GM23248 (cell line): ENCODE results near the gene PREP. TPM values are rescaled to one million over a fixed set of nuclear protein-coding genes. Genes with fewer than 3 reads are reported as not detected.

Experiments
- DNase-seq: peaks from one replicate; pipeline ENCODE4 v3.0.0-alpha.2; 2015
- H2AFZ ChIP-seq: fragments of 200-600 bp; sonication (generic); 2 replicates; pipeline ENCODE4 v1.6.1; 2016; ENCODE audit warnings: antibody characterized with exemption
- H3F3A ChIP-seq: fragments of 200-600 bp; sonication (generic); 2 replicates; pipeline ENCODE4 v1.6.1; 2016; ENCODE audit warnings: mild to moderate bottlenecking, antibody characterized with exemption, mixed run types; ENCODE audit not compliant: insufficient read depth
- H3K27ac ChIP-seq: fragments of 200-600 bp; sonication (generic); 2 replicates; pipeline ENCODE4 v1.5.1; 2016; ENCODE audit warnings: mild to moderate bottlenecking
- H3K27me3 ChIP-seq: fragments of 200-600 bp; sonication (generic); replicated peaks from 2 replicates; pipeline ENCODE4 v1.6.1; 2016; ENCODE audit warnings: mild to moderate bottlenecking; ENCODE audit not compliant: insufficient read depth
- H3K36me3 ChIP-seq: fragments of 200-600 bp; sonication (generic); 2 replicates; pipeline ENCODE4 v1.6.1; 2016; ENCODE audit warnings: low read depth, mild to moderate bottlenecking
- H3K4me1 ChIP-seq: fragments of 200-600 bp; sonication (generic); 2 replicates; pipeline ENCODE4 v1.6.1; 2016; ENCODE audit warnings: mild to moderate bottlenecking; ENCODE audit not compliant: insufficient read depth
- H3K4me2 ChIP-seq: fragments of 200-600 bp; sonication (generic); one replicate; pipeline ENCODE4 v1.6.1; 2016; ENCODE audit warnings: mild to moderate bottlenecking; ENCODE audit not compliant: unreplicated experiment
- H3K4me3 ChIP-seq: fragments of 200-600 bp; sonication (generic); 2 replicates; pipeline ENCODE4 v1.5.1; 2016; ENCODE audit warnings: mild to moderate bottlenecking
- H3K79me2 ChIP-seq: fragments of 200-600 bp; sonication (generic); 2 replicates; pipeline ENCODE4 v1.6.1; 2016; ENCODE audit warnings: mild to moderate bottlenecking; ENCODE audit not compliant: insufficient read depth
- H3K9ac ChIP-seq: fragments of 200-600 bp; sonication (generic); 2 replicates; pipeline ENCODE4 v1.6.1; 2016; ENCODE audit warnings: mild to moderate bottlenecking
- H3K9me2 ChIP-seq: fragments of 200-600 bp; sonication (generic); 2 replicates; pipeline ENCODE4 v1.6.1; 2016; ENCODE audit warnings: mixed run types, mild to moderate bottlenecking, moderate library complexity; ENCODE audit not compliant: insufficient read depth
- H3K9me3 ChIP-seq: fragments of 200-600 bp; sonication (generic); one replicate; pipeline ENCODE4 v1.6.1; 2017; ENCODE audit warnings: low read depth
- H4K20me1 ChIP-seq: fragments of 200-600 bp; sonication (generic); 2 replicates; pipeline ENCODE4 v1.6.0; 2016; ENCODE audit not compliant: insufficient read depth
- EZH2 ChIP-seq: fragments of 200-600 bp; sonication (generic); IDR thresholded peaks from 2 replicates; pipeline ENCODE4 v1.6.1; 2018; ENCODE audit warnings: antibody characterized with exemption, mild to moderate bottlenecking; ENCODE audit not compliant: insufficient read depth, poor library complexity, severe bottlenecking
- EZH2phosphoT487 ChIP-seq: fragments of 200-600 bp; sonication (generic); IDR thresholded peaks from 2 replicates; pipeline ENCODE4 v1.6.1; 2018; ENCODE audit warnings: antibody characterized with exemption, moderate library complexity, mild to moderate bottlenecking, low read depth; ENCODE audit not compliant: insufficient read depth
- WGBS, 2 experiments: methylation state at CpG; one replicate each; pipeline ENCODE4 v1.1.6; 2015 to 2017; ENCODE audit warnings: low lambda C conversion rate in 2 of 2, low coverage in 1 of 2; ENCODE audit errors: missing lambda C conversion rate in 2 of 2; 5-methylcytosine and 5-hydroxymethylcytosine counted together
- in situ Hi-C: fragments of 300-500 bp; cut with MboI; formaldehyde crosslinking; loops from 2 replicates; pipeline ENCODE4 v1.15.0; 2020
- polyA plus RNA-seq: library from polyadenylated mRNA; unstranded; fragments of >200 nt; fragmentation: Nextera tagmentation; extraction: Ambion mirVana; gene quantifications from 2 replicates; pipeline ENCODE4 v1.2.1, GENCODE V29; 2016
- total RNA-seq: library from RNA; depleted of rRNA; stranded (reverse); fragments of >200 nt; shearing (Covaris generic); gene quantifications from 2 replicates; pipeline ENCODE4 v1.2.3, GENCODE V29; 2014

PREP gene
- total and polyA plus RNA-seq, 2 experiments from 2014 or later = 18.9 to 37.9 TPM

DNA sequence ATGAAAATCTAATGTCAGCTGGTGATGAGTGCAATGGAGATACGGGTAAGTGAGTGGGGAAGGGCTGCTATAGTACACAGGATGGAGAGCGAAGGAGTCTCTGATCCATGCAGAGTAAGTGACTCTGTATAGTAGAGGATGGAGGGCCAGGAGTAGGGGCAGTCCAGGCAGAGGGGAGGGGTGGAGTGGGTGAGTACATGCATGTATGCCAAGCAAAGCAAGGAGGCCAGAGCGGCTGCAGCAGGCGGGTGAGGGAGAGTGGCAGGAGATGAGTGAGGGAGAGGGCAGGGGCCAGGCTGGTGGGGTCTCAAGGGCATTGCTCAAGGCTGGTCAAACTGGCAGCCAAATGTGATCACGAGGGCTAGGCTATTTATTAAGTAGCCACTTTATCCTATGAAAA is 94.0 kb downstream of the PREP start:
- in situ Hi-C loops = no loop called here
- no peaks in the 10 kb centered on the region for H4K20me1 ChIP-seq
- H3F3A ChIP-seq = no peaks in the 10 kb centered on the region
- H3K79me2 ChIP-seq = no peaks in the 10 kb centered on the region
- no peak overlapping the region for H3K4me3 ChIP-seq
- H3K36me3 ChIP-seq = 0 out of 2 replicates have a peak, but pooled peaks cover 8% of the 10 kb centered on the region
- H3K9me2 ChIP-seq = no peaks in the 10 kb centered on the region
- H3K9me3 ChIP-seq = no peaks in the 10 kb centered on the region
- H3K27ac ChIP-seq = no peak overlapping the region
- H3K9ac ChIP-seq = no peak overlapping the region
- H2AFZ ChIP-seq = no peak overlapping the region
- 96 to 98% methylated on average over 4 to 5 of the region's 5 CpGs for WGBS, 2 experiments
- H3K27me3 ChIP-seq = no peaks in the 10 kb centered on the region
- no peak for DNase-seq
- H3K4me2 ChIP-seq = no peak overlapping the region
- TF ChIP-seq EZH2 (no peak), EZH2phosphoT487 (no peak)
- no peaks in the 10 kb centered on the region for H3K4me1 ChIP-seq

DNA sequence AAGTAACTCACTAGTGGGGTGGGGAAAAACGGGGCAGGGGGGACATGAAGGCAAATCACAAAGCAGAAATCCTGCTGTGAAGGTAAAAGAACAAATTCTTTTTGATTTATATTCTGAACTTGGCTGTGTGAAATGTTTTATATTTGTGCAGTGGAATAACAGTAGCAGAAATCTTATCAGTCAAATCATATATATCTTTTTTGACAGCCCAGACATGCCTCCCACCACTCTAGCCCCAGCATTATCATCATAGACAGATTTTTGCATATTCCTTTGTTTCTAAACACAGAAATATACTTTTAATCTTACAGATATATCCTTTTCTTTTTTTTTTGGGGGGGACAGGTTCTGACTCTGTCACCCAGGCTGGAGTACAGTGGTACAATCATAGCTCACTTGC is 97.4 kb downstream of the PREP start:
- TF ChIP-seq EZH2 (no peak), EZH2phosphoT487 (no peak)
- Histone ChIP-seq H3K9me3 (no peaks in the 10 kb centered on the region), H3K9me2 (no peaks in the 10 kb centered on the region), H4K20me1 (no peaks in the 10 kb centered on the region), H3K27me3 (no peaks in the 10 kb centered on the region), H2AFZ (no peak overlapping the region), H3K36me3 (0 out of 2 replicates have a peak, but pooled peaks cover 4% of the 10 kb centered on the region), H3K4me3 (no peak overlapping the region), H3K27ac (no peak overlapping the region), H3K79me2 (no peaks in the 10 kb centered on the region), H3K9ac (no peak overlapping the region), H3K4me2 (no peak overlapping the region), H3K4me1 (no peaks in the 10 kb centered on the region), H3F3A (no peaks in the 10 kb centered on the region)
- no peak for DNase-seq
- 57 to 60% methylated on average over 1 of the region's 1 CpG for WGBS, 2 experiments
- in situ Hi-C loops = no loop called here

DNA sequence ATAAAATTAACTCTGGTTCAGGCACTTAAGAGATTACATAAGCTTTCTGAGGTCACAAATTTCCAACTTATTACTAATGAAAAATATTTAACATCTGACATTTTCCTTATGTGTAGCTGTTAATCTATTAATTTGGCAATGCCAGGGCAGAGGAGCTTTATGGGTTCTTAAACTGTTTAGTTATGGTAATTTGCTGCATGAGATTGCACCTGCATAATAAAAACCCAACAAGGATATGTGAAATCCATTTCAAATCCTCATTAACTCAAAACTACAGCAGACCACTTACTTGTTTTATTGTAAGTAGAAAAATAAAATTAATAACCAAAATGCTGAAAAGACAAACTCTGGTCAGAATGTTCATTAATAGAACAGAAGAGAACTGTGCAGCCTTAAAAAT is 98.1 kb downstream of the PREP start:
- Histone ChIP-seq H3K27ac (no peak overlapping the region), H4K20me1 (no peaks in the 10 kb centered on the region), H3K4me2 (no peak overlapping the region), H3K79me2 (no peaks in the 10 kb centered on the region), H3K9ac (no peak overlapping the region), H3K9me3 (no peaks in the 10 kb centered on the region), H3K27me3 (no peaks in the 10 kb centered on the region), H2AFZ (no peak overlapping the region), H3K36me3 (0 out of 2 replicates have a peak, but pooled peaks cover 3% of the 10 kb centered on the region), H3F3A (no peaks in the 10 kb centered on the region), H3K9me2 (no peaks in the 10 kb centered on the region), H3K4me1 (no peaks in the 10 kb centered on the region), H3K4me3 (no peak overlapping the region)
- in situ Hi-C loops = no loop called here
- DNase-seq = no peak
- TF ChIP-seq EZH2 = no peak
- TF ChIP-seq EZH2phosphoT487 = no peak

DNA sequence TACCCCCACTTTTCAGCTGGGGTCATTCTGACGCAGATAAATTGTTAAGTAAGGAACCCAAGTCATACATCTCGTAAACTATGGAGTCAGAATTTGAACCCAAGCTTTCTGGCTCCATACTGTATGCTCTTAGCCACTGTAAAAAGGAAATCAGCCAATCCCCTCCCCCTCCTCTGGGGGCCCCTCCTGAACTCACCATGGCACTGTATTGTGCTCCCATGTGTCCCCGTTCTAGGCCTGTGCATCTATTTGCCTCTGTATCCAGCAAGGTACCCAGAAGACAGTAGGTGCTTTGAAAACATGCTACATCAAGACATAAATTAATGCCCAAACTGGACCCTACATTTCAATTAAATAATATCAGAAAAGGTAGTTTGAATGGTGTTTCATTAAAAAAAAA is 98.5 kb downstream of the PREP start:
- no peaks in the 10 kb centered on the region for H3K9me2 ChIP-seq
- no peak for TF ChIP-seq EZH2phosphoT487
- TF ChIP-seq EZH2 = no peak
- H3K4me3 ChIP-seq = no peak overlapping the region
- H3K9me3 ChIP-seq = no peaks in the 10 kb centered on the region
- H3K4me2 ChIP-seq = no peak overlapping the region
- H3K27me3 ChIP-seq = no peaks in the 10 kb centered on the region
- no peaks in the 10 kb centered on the region for H3K4me1 ChIP-seq
- H3K9ac ChIP-seq = no peak overlapping the region
- no peaks in the 10 kb centered on the region for H3K79me2 ChIP-seq
- WGBS, 2 experiments = 94 to 95% methylated on average over 3 of the region's 3 CpGs
- no peaks in the 10 kb centered on the region for H3F3A ChIP-seq
- H3K36me3 ChIP-seq = no peaks in the 10 kb centered on the region
- DNase-seq = no peak
- in situ Hi-C loops = no loop called here
- no peak overlapping the region for H3K27ac ChIP-seq
- H4K20me1 ChIP-seq = no peaks in the 10 kb centered on the region
- H2AFZ ChIP-seq = no peak overlapping the region

DNA sequence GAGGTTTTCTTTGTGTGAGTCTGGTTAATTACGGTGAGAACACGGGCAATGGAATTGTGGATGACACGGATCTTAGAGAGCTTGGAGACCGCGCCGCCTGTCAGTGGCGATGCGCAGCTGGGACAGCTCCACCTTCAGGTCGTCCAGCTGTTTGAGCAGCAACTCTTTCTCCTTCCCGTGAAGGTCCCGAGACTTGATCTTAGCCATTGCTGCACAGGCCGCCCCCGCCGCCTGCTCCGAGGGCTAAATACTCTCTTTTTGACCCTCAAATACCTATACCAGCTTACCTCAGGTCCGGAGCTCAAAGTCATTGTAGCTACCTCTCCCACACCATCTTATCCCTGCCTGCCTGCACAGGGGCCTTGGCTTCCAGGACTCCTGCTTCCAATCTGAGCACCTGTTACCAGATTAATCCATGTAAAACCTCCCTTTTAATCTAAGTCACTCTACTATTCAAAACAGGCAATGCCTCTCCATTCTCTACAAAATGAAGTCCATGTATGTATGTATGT is 100.2 kb downstream of the PREP start:
- WGBS, 2 experiments = 87 to 89% methylated on average over 16 of the region's 16 CpGs
- H3K4me3 ChIP-seq = no peak overlapping the region

More for the DNA sequence above, 100.2 kb downstream of the PREP start:
- H3K9ac ChIP-seq = no peak overlapping the region
- H3K27me3 ChIP-seq = no peaks in the 10 kb centered on the region
- H3K9me2 ChIP-seq = no peaks in the 10 kb centered on the region
- no peaks in the 10 kb centered on the region for H3K36me3 ChIP-seq
- H3K4me1 ChIP-seq = no peaks in the 10 kb centered on the region
- no peak overlapping the region for H3K27ac ChIP-seq
- no peaks in the 10 kb centered on the region for H3K9me3 ChIP-seq
- H4K20me1 ChIP-seq = no peaks in the 10 kb centered on the region
- no peak overlapping the region for H2AFZ ChIP-seq
- TF ChIP-seq EZH2phosphoT487 (no peak), EZH2 (no peak)
- no peaks in the 10 kb centered on the region for H3F3A ChIP-seq
- H3K4me2 ChIP-seq = no peak overlapping the region
- no peaks in the 10 kb centered on the region for H3K79me2 ChIP-seq
- in situ Hi-C loops = no loop called here
- no peak for DNase-seq
